Measurements from ENCODE around the gene FRG1. TPM values are rescaled to one million over a fixed set of nuclear protein-coding genes. Genes with fewer than 3 reads are reported as not detected.
"Not testable (repeated sequence)": the region's sequence is repeated elsewhere in the genome, so short reads cannot be mapped to it uniquely, and the experiment has no call there.

Gene FRG1
- total RNA-seq, result 10 to 100 TPM; 49.7 to 60.9 TPM

- H3K9me3 Mint-ChIP-seq, result peaks cover 12 to 20% of the 10 kb centered on the region in 2 donors
- ATAC-seq (peak; percentile 97), DNase-seq (ENCODE audit: low spot score in 2 of 2) (peak; percentile 96)
- H3K27ac Mint-ChIP-seq, result peak within 1 kb of the TSS; percentile 93 to 95
- peaks cover 37 to 55% of the 10 kb centered on the region in 2 donors for H3K36me3 Mint-ChIP-seq
Measured at GRCh38 chr4:189940178-189941004, at the start of gene FRG1. Gene FRG1, plus strand, starts transcription at chr4:189940872. Its CDS starts 138 bp downstream, at chr4:189941010.

- no peak overlapping the region for H3K27ac Mint-ChIP-seq
- ATAC-seq (no peak), DNase-seq (ENCODE audit: low spot score in 2 of 2) (no peak)
- H3K36me3 Mint-ChIP-seq, result peaks cover 0 to 4% of the 10 kb centered on the region in 2 donors
- peaks cover 0 to 3% of the 10 kb centered on the region in 2 donors for H3K9me3 Mint-ChIP-seq
Measured at GRCh38 chr4:189897667-189898066, 43.0 kb upstream of the FRG1 start.

GRCh38 chr4:189899481-189900015 is 41.1 kb upstream of the FRG1 start:
- H3K9me3 Mint-ChIP-seq, result not testable (repeated sequence)

GRCh38 chr4:189904420-189905027 is 36.1 kb upstream of the FRG1 start:
- ATAC-seq (peak; percentile 40 to 50), DNase-seq (ENCODE audit: low spot score in 2 of 2) (peak in 1 of 2 donors; percentile 50)
- not testable (repeated sequence) for H3K9me3 Mint-ChIP-seq, H3K36me3 Mint-ChIP-seq, H3K27ac Mint-ChIP-seq

More at GRCh38 chr4:189899481-189900015, 41.1 kb upstream of the FRG1 start:
- DNase-seq (ENCODE audit: low spot score in 2 of 2); H3K27ac Mint-ChIP-seq; H3K36me3 Mint-ChIP-seq; ATAC-seq: not testable (repeated sequence)

GRCh38 chr4:189912170-189912569 is 28.5 kb upstream of the FRG1 start:
- ATAC-seq, result no peak
- peaks cover 0 to 7% of the 10 kb centered on the region in 2 donors for H3K36me3 Mint-ChIP-seq
- no peak for DNase-seq (ENCODE audit: low spot score in 2 of 2)
- H3K27ac Mint-ChIP-seq, result no peak overlapping the region
- H3K9me3 Mint-ChIP-seq, result no peaks in the 10 kb centered on the region

- ATAC-seq (no peak), DNase-seq (ENCODE audit: low spot score in 2 of 2) (no peak)
- no peak overlapping the region for H3K27ac Mint-ChIP-seq
- H3K9me3 Mint-ChIP-seq, result peaks cover 8 to 27% of the 10 kb centered on the region in 2 donors
- peaks cover 30 to 36% of the 10 kb centered on the region in 2 donors for H3K36me3 Mint-ChIP-seq
Measured at GRCh38 chr4:189917161-189917891, 23.3 kb upstream of the FRG1 start.

GRCh38 chr4:189921058-189921457 is 19.6 kb upstream of the FRG1 start:
- no peak overlapping the region for H3K27ac Mint-ChIP-seq
- ATAC-seq (no peak), DNase-seq (ENCODE audit: low spot score in 2 of 2) (no peak)
- peaks cover 45 to 46% of the 10 kb centered on the region in 2 donors for H3K36me3 Mint-ChIP-seq
- H3K9me3 Mint-ChIP-seq, result peaks cover 12 to 36% of the 10 kb centered on the region in 2 donors

- not testable (repeated sequence) for DNase-seq (ENCODE audit: low spot score in 2 of 2); H3K27ac Mint-ChIP-seq; ATAC-seq
- Mint-ChIP-seq H3K9me3 (peaks cover 4 to 37% of the 10 kb centered on the region in 2 donors), H3K36me3 (peaks cover 22 to 29% of the 10 kb centered on the region in 2 donors)
Measured at GRCh38 chr4:189926742-189927141, 13.9 kb upstream of the FRG1 start.

- ATAC-seq, result peak in 1 of 2 donors; percentile 21
- peak in 1 of 2 donors; percentile 59 for DNase-seq (ENCODE audit: low spot score in 2 of 2)
- peaks cover 37 to 59% of the 10 kb centered on the region in 2 donors for H3K36me3 Mint-ChIP-seq
- peak overlapping the region; percentile 93 to 95 for H3K27ac Mint-ChIP-seq
- H3K9me3 Mint-ChIP-seq, result peaks cover 12 to 20% of the 10 kb centered on the region in 2 donors
Measured at GRCh38 chr4:189941005-189941450, 356 bp downstream of the FRG1 start.

GRCh38 chr4:189942412-189942811 is 1.7 kb downstream of the FRG1 start:
- Mint-ChIP-seq H3K36me3 (peaks cover 29 to 55% of the 10 kb centered on the region in 2 donors), H3K9me3 (peaks cover 12% of the 10 kb centered on the region in 2 donors)
- DNase-seq (ENCODE audit: low spot score in 2 of 2); ATAC-seq; H3K27ac Mint-ChIP-seq: not testable (repeated sequence)

- peaks cover 39 to 63% of the 10 kb centered on the region in 2 donors for H3K36me3 Mint-ChIP-seq
- not testable (repeated sequence) for ATAC-seq; DNase-seq (ENCODE audit: low spot score in 2 of 2); H3K27ac Mint-ChIP-seq
- peaks cover 12% of the 10 kb centered on the region in 2 donors for H3K9me3 Mint-ChIP-seq
Measured at GRCh38 chr4:189944077-189944476, 3.4 kb downstream of the FRG1 start.

- not testable (repeated sequence) for H3K9me3 Mint-ChIP-seq; ATAC-seq; H3K27ac Mint-ChIP-seq; DNase-seq (ENCODE audit: low spot score in 2 of 2)
- H3K36me3 Mint-ChIP-seq, result peaks cover 19 to 47% of the 10 kb centered on the region in 2 donors
Measured at GRCh38 chr4:189946906-189947305, 6.2 kb downstream of the FRG1 start.

- not testable (repeated sequence) for DNase-seq (ENCODE audit: low spot score in 2 of 2); H3K9me3 Mint-ChIP-seq; ATAC-seq; H3K27ac Mint-ChIP-seq
- H3K36me3 Mint-ChIP-seq, result peaks cover 11 to 41% of the 10 kb centered on the region in 2 donors
Measured at GRCh38 chr4:189948486-189948885, 7.8 kb downstream of the FRG1 start.

GRCh38 chr4:189969291-189969690 is 28.6 kb downstream of the FRG1 start:
- ATAC-seq; DNase-seq (ENCODE audit: low spot score in 2 of 2); H3K27ac Mint-ChIP-seq: not testable (repeated sequence)
- H3K36me3 Mint-ChIP-seq, result peaks cover 20 to 25% of the 10 kb centered on the region in 2 donors
- peaks cover 5 to 26% of the 10 kb centered on the region in 2 donors for H3K9me3 Mint-ChIP-seq

GRCh38 chr4:189973646-189974045 is 33.0 kb downstream of the FRG1 start:
- Mint-ChIP-seq H3K27ac (no peak overlapping the region), H3K36me3 (no peaks in the 10 kb centered on the region), H3K9me3 (no peaks in the 10 kb centered on the region)
- DNase-seq (ENCODE audit: low spot score in 2 of 2) (no peak), ATAC-seq (no peak)

GRCh38 chr4:189974056-189974455 is 33.4 kb downstream of the FRG1 start:
- H3K9me3 Mint-ChIP-seq, result no peaks in the 10 kb centered on the region
- no peak overlapping the region for H3K27ac Mint-ChIP-seq
- ATAC-seq, result no peak
- H3K36me3 Mint-ChIP-seq, result no peaks in the 10 kb centered on the region
- DNase-seq (ENCODE audit: low spot score in 2 of 2), result no peak
